ENCODE results near the gene PSMD7. TPM values are rescaled to one million over a fixed set of nuclear protein-coding genes. Genes with fewer than 3 reads are reported as not detected.
"Not testable (repeated sequence)": the region's sequence is repeated elsewhere in the genome, so short reads cannot be mapped to it uniquely, and the experiment has no call there.

PSMD7 gene
- total RNA-seq, 2 experiments from 2014 or later = 91.8 to 99.0 TPM

DNA sequence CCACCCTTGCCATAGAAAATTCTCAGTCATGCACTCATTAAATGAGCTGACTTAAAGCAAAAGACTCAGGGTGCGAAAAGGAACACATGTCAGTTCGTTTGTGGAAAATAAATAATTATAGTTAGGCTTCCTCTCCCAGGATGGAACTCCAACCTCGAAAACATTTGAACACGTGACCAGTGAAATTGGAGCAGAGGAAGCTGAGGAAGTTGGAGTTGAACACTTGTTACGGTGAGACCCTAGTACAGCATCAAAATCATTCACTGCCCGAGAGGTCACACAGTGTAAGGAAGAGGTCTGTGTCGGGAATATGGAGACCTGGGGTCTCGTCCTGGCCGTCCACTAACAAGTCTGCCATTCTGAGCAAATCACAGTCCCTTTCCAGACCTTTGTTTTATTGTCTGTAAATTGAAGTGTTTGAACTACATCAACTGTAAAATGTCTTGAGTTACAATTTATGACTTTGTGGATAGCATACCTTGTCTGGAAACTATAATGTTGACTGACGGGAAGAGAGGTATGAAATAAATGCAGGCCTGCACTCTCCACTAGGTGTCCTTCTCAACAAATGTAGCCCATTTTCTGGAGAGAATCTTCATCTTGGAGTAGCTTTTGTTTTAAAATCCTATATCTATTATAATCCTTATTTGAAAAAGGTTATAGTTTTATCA, 7.7 kb downstream of the PSMD7 start:
- Mint-ChIP-seq H3K36me3 (ENCODE audit: low read depth) (peaks cover 63% of the 10 kb centered on the region), H3K4me1 (peaks cover 8% of the 10 kb centered on the region)

DNA sequence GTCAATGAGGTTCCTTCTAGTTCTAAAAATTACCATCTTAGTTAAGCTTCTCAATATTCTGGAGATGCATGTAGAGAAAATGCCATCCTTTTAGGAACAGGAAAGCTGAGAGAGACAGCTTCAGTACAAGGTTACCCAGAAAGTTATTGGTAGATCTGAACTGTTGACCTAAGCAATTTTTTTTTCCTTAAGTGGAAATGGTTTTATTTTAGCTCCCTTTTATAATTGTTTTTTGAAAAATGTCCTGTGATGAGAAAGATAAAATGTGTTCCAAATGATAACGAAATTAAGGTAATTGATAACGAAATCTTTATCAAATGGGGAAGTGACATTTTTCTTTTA, 8.2 kb downstream of the PSMD7 start:
- H3K27me3 Mint-ChIP-seq = no peaks in the 10 kb centered on the region
- no peak overlapping the region for H3K4me3 Mint-ChIP-seq
- peaks cover 62% of the 10 kb centered on the region for H3K36me3 Mint-ChIP-seq (ENCODE audit: low read depth)
- H3K27ac Mint-ChIP-seq = no peak overlapping the region
- H3K9me3 Mint-ChIP-seq = no peaks in the 10 kb centered on the region
- no peak for DNase-seq
- H3K4me1 Mint-ChIP-seq = peaks cover 4% of the 10 kb centered on the region
- POLR2A ChIA-PET = no interaction called here
- CTCF ChIA-PET = interaction anchor here (1.0 to 1.5 kb wide), 3 partner anchors 8 to 176 kb away, joined by 3 to 4 read pairs (median 4); partner anchors contain the start of gene PSMD7

More for the DNA sequence above, 7.7 kb downstream of the PSMD7 start:
- H3K27ac Mint-ChIP-seq = no peak overlapping the region
- ChIA-PET CTCF (interaction anchor here (1.1 kb wide), 1 partner anchor 21 kb away, joined by 4 read pairs; no protein-coding TSS in a partner anchor), POLR2A (no interaction called here)
- no peaks in the 10 kb centered on the region for H3K9me3 Mint-ChIP-seq
- H3K27me3 Mint-ChIP-seq = no peaks in the 10 kb centered on the region
- no peak for DNase-seq
- H3K4me3 Mint-ChIP-seq = no peak overlapping the region

DNA sequence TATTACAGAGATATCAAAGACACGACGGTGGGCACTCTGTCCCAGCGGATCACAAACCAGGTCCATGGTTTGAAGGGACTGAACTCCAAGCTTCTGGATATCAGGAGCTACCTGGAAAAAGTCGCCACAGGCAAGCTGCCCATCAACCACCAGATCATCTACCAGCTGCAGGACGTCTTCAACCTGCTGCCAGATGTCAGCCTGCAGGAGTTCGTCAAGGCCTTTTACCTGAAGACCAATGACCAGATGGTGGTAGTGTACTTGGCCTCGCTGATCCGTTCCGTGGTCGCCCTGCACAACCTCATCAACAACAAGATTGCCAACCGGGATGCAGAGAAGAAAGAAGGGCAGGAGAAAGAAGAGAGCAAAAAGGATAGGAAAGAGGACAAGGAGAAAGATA, 8.7 kb downstream of the PSMD7 start:
- Mint-ChIP-seq H3K4me3 (no peak overlapping the region), H3K27me3 (no peaks in the 10 kb centered on the region), H3K4me1 (no peaks in the 10 kb centered on the region), H3K9me3 (no peaks in the 10 kb centered on the region), H3K36me3 (ENCODE audit: low read depth) (peaks cover 58% of the 10 kb centered on the region), H3K27ac (no peak overlapping the region)
- CTCF ChIA-PET = interaction anchor here (1.0 to 1.5 kb wide), 3 partner anchors 9 to 175 kb away, joined by 3 to 4 read pairs (median 4); partner anchors contain the start of gene PSMD7
- DNase-seq = no peak
- POLR2A ChIA-PET = interaction anchor here (0.6 kb wide), 1 partner anchor 178 kb away, joined by 9 read pairs; no protein-coding TSS in a partner anchor

DNA sequence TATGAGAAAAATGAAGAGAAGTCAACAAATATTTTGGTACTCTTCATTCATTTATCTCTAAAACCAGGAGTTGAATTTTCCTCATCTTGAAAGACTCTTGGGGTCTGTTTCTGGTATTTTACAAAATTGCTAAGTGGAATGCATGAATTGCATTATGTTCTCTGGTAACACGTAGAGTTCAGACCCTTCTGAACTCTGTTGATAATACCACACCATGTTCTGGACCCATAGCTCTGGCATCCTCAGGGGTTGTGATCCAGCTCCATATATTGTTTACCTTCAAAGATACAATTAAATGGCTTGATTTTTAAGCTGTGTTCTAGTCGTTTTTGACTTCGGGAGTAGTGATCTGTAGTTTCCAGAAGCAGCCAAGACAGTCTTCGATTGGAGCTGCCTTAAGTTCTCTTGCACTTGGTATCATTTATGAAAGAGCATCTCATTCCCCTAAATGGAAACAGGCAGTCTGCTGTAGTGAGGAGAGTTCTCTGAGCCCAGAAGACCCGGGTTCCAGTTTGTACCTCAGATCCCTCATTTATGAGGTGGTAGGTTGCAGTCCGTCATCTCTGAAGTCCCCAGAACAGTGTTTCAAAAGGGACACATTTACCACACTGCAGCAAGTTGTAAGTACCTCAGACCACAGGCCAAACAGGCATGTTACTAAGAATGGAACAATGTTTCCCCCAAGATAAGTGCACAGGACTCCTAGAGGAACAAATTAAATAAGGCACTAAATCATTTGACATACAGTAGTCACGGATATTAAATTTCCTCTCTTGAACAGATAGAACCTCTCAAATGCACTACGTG, 9.6 kb downstream of the PSMD7 start:
- no peaks in the 10 kb centered on the region for H3K4me1 Mint-ChIP-seq
- no peak for DNase-seq
- peaks cover 49% of the 10 kb centered on the region for H3K36me3 Mint-ChIP-seq (ENCODE audit: low read depth)
- no peaks in the 10 kb centered on the region for H3K9me3 Mint-ChIP-seq
- no peak overlapping the region for H3K4me3 Mint-ChIP-seq
- H3K27me3 Mint-ChIP-seq = no peaks in the 10 kb centered on the region
- ChIA-PET CTCF (interaction anchor here (1.5 kb wide), 1 partner anchor 10 kb away, joined by 4 read pairs; the partner anchor contains the start of gene PSMD7), POLR2A (no interaction called here)
- H3K27ac Mint-ChIP-seq = no peak overlapping the region

DNA sequence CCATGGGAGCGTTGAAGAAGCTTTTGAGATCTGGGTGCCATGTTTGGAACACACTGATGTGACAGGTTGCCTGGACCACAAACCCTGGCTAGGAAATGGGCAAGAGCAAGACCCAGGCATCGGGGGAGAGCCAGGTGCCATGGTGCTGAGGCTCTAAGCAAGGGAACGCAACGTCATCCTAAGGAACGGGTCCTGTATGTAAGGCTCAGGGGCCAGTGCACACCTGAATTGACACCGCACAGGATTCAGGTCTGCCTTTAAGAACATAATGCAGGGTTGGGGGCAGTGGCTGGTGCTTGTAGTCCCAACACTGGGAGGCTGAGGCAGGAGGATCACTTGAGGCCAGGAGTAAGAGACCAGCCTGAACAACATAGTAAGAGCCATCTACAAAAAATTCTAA, 10.8 kb downstream of the PSMD7 start:
- H3K36me3 Mint-ChIP-seq (ENCODE audit: low read depth) = peaks cover 38% of the 10 kb centered on the region
- DNase-seq = no peak
- POLR2A ChIA-PET = no interaction called here
- no peak overlapping the region for H3K27ac Mint-ChIP-seq
- no peaks in the 10 kb centered on the region for H3K4me1 Mint-ChIP-seq
- H3K9me3 Mint-ChIP-seq = no peaks in the 10 kb centered on the region
- no peaks in the 10 kb centered on the region for H3K27me3 Mint-ChIP-seq
- CTCF ChIA-PET = no interaction called here
- no peak overlapping the region for H3K4me3 Mint-ChIP-seq

DNA sequence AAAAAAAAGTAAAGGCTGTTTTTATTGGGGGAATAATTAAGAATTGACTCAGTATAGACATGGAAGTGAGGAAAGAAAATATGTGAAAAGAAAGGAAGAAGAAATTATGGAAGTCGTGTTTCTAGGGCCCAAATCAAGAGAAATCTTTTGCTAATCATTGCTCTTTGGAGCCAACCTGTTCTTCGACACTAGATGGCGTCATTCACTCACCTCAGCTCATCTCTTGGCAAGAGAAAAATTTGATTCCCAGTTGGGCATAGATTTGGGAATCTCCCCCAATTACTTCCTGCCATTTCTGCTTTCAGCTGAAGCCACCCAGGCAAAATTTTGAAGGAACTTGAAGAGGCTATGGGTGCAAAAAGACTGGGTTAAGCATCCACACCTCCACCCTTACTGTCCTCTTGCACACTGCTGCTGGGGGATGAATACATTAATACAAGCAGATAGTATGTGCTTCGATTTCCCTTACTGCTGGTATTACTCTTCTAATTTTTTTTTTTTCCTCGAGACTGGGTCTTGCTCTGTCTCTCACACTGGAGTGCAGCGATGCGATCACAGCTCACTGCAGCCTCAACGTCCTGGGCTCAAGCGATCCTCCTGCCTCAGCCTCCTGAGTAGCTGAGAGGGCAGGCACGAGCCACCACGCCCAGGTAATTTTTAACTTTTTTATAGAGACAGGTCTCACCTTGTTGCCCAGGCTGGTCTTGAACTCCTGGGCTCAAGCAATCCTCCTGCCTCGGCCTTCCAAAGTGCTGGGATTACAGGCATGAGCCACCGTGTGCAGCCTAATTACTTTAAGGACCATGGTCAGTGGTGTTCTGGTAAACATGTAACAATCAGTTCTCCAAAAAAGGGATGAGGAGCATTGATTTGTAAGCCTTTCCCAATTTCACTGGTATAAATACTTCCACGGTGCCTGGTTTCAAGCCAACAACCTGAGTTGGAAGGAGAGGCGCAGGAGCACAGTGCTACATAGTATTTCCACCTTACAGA, 13.5 kb downstream of the PSMD7 start:
- Mint-ChIP-seq H3K4me3 (no peak overlapping the region), H3K9me3 (no peaks in the 10 kb centered on the region), H3K36me3 (ENCODE audit: low read depth) (peaks cover 15% of the 10 kb centered on the region), H3K27ac (no peak overlapping the region), H3K4me1 (no peaks in the 10 kb centered on the region), H3K27me3 (no peaks in the 10 kb centered on the region)
- ChIA-PET POLR2A (no interaction called here), CTCF (interaction anchor here (0.8 to 0.9 kb wide), 2 partner anchors 9 to 1126 kb away, joined by 3 read pairs; no protein-coding TSS in a partner anchor)
- peak; percentile 42 for DNase-seq

DNA sequence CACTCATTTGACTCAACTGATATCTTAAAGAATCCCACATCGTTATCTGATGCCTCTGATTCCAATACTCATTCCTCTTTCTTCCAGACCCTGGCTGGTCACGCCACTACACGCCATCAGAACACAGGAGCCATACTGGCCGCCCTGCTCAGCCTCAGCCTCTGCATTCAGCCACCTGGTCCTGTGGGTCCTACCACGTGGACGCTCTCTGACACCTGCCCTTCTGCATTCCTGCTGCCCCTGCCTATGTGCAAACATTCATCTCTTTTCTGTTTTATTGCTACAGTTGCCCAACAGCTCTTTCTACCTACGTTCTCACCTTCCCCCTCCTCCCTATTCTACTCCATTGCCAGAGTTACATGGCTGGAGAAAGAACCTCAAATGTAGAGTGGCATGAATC, 18.4 kb downstream of the PSMD7 start:
- H3K4me1 Mint-ChIP-seq = no peaks in the 10 kb centered on the region
- no peaks in the 10 kb centered on the region for H3K27me3 Mint-ChIP-seq
- CTCF ChIA-PET = no interaction called here
- no peaks in the 10 kb centered on the region for H3K9me3 Mint-ChIP-seq
- POLR2A ChIA-PET = no interaction called here
- no peak for DNase-seq
- H3K36me3 Mint-ChIP-seq (ENCODE audit: low read depth) = no peaks in the 10 kb centered on the region
- H3K4me3 Mint-ChIP-seq = no peak overlapping the region
- H3K27ac Mint-ChIP-seq = no peak overlapping the region

DNA sequence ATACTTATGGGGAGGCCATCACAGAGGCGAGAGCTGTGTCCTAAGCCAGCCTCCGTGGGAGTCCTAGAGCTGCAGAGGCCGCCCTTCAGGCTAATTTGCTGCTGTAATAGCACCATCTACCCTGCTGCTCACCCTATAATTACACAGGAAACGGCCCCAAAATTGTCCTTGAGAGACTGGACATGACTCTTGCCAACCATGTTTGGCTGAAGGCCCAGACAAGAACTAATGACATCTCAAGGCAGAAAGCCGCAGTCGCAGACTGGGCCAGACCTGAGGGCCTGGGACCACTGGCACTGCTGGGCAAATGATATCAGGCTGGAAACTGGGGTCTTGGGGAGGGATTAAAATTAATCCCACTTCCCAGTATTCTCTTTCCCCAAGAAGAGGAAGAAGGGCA, 24.1 kb downstream of the PSMD7 start:
- CTCF ChIA-PET = interaction anchor here (0.6 kb wide), 1 partner anchor 27 kb away, joined by 3 read pairs; no protein-coding TSS in a partner anchor
- no peaks in the 10 kb centered on the region for H3K4me1 Mint-ChIP-seq
- no peaks in the 10 kb centered on the region for H3K36me3 Mint-ChIP-seq (ENCODE audit: low read depth)

DNA sequence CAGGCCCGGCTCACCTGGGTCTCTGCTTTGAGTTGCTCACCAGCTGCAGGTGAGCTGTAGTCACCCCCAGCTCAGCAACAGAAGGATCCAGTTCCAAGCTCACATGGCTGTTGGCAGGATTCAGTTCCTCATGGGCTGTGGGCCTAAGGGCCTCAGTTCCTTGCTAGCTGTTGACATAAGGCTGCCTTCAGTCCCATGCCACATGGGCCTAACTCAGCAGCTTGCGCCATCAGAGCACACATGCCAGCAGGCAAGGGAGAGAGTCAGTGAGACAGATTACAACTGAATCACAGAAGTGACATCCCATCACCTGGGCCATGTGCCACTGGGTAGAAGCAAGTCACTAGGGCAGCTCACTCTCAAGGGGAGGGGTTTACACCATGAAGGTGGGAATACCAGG, 24.7 kb downstream of the PSMD7 start:
- Mint-ChIP-seq H3K36me3 (ENCODE audit: low read depth) (peaks cover under 1% of the 10 kb centered on the region), H3K4me3 (no peak overlapping the region), H3K4me1 (no peaks in the 10 kb centered on the region), H3K9me3 (no peaks in the 10 kb centered on the region), H3K27me3 (no peaks in the 10 kb centered on the region), H3K27ac (no peak overlapping the region)
- CTCF ChIA-PET = interaction anchor here (0.6 kb wide), 1 partner anchor 26 kb away, joined by 3 read pairs; no protein-coding TSS in a partner anchor
- POLR2A ChIA-PET = no interaction called here
- no peak for DNase-seq

More for the DNA sequence above, 24.1 kb downstream of the PSMD7 start:
- Mint-ChIP-seq H3K4me3 (no peak overlapping the region), H3K27me3 (no peaks in the 10 kb centered on the region), H3K27ac (no peak overlapping the region), H3K9me3 (no peaks in the 10 kb centered on the region)
- DNase-seq = no peak
- POLR2A ChIA-PET = no interaction called here

DNA sequence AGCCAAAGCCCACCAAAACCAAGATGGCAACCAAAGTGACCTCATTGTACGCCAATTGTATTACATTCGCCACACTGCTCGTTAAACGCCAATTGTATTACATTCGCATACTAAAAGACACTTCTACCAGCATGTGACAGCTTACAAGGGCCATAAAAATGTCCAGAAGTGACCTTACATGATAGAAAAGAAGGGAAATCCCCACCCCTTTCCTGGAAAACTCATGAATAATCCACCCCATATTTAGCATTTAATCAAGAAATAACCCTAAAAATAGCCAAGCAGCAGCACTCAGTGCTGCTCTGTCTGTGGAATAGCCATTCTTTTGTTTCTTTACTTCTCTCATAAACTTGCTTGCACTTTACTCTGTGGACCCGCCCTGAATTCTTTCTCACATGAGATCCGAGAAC, 25.7 kb downstream of the PSMD7 start:
- DNase-seq = no peak
- Mint-ChIP-seq H3K4me3 (no peak overlapping the region), H3K27me3 (no peaks in the 10 kb centered on the region), H3K9me3 (no peaks in the 10 kb centered on the region), H3K4me1 (no peaks in the 10 kb centered on the region), H3K27ac (no peak overlapping the region), H3K36me3 (ENCODE audit: low read depth) (peaks cover 8% of the 10 kb centered on the region)
- ChIA-PET CTCF (no interaction called here), POLR2A (no interaction called here)

DNA sequence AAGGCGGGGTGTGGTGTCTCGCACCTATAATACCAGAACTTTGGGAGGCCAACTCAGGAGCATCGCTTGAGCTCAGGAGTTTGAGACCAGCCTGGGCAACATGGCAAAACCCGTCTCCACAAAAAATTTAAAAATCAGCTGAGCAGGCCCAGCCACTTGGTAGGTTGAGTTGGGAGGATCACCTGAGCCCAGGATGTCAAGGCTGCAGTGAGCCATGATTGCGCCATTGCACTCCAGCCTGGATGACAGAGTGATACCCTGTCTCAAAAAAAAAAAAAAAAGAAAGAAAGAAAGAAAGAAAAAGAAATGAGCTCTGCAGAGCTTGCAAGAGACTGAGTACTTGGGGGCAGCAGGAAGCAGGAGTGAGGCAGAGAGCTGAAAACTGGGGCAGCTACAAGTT, 28.2 kb downstream of the PSMD7 start:
- Mint-ChIP-seq H3K36me3 (ENCODE audit: low read depth) (peaks cover 11% of the 10 kb centered on the region), H3K27ac (peak overlapping the region; percentile 68)
- CTCF ChIA-PET = interaction anchor here (0.6 to 0.9 kb wide), 3 partner anchors 12 to 1106 kb away, joined by 3 to 5 read pairs (median 4); no protein-coding TSS in a partner anchor
- H3K27me3 Mint-ChIP-seq, H3K4me3 Mint-ChIP-seq, POLR2A ChIA-PET, H3K9me3 Mint-ChIP-seq, H3K4me1 Mint-ChIP-seq, DNase-seq: not testable (repeated sequence)

DNA sequence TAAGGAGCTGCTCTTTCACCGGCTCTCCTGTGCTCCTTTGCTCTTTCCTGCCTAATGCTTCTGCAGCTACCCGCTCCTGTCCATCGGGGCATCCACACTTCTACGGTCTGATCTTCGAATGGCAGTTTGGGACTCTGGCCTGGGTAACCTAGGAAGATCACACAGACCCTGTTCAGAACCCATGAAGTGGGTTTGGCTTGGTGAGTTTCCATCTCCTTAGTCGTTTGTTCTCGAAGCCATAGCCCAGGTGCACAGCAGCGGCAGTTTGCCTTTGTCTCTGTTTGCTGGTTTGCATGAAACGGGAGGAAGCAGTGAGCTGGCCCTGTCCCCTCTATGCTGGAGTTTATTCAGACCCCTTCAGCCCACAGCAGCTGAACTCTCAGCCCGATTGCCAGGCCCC, 29.0 kb downstream of the PSMD7 start:
- H3K27ac Mint-ChIP-seq = no peak overlapping the region
- CTCF ChIA-PET = interaction anchor here (0.9 to 1.4 kb wide), 2 partner anchors 13 to 21 kb away, joined by 4 read pairs; no protein-coding TSS in a partner anchor
- POLR2A ChIA-PET = no interaction called here

More for the DNA sequence above, 29.0 kb downstream of the PSMD7 start:
- no peaks in the 10 kb centered on the region for H3K27me3 Mint-ChIP-seq
- H3K9me3 Mint-ChIP-seq = no peaks in the 10 kb centered on the region
- H3K4me3 Mint-ChIP-seq = no peak overlapping the region
- DNase-seq = no peak
- H3K4me1 Mint-ChIP-seq = no peaks in the 10 kb centered on the region
- peaks cover 12% of the 10 kb centered on the region for H3K36me3 Mint-ChIP-seq (ENCODE audit: low read depth)

All from activated CD4-positive, alpha-beta T cell treated with anti-CD3 and anti-CD28 coated beads, Interleukin-2, amount 10 ng/mL, durations not matched to agents 7 days and 5 days (primary cell).